OCI-LY3 (cell line): ENCODE measurements around the gene PARP8.
"Not testable (repeated sequence)": the region's sequence is repeated elsewhere in the genome, so short reads cannot be mapped to it uniquely, and the experiment has no call there.

Source experiments
- H2AFZ ChIP-seq: fragments of 200-600, 300-600 bp; shearing (Covaris generic); 2 replicates; pipeline ENCODE4 v1.6.0; 2014; ENCODE audit warnings: antibody characterized with exemption, low read depth, low read length
- H3K27ac ChIP-seq: fragments of 200-600, 300-600 bp; sonication (generic); 2 replicates; pipeline ENCODE4 v1.5.1; 2014; ENCODE audit warnings: mild to moderate bottlenecking, low read length, moderate library complexity, mixed read lengths
- H3K27me3 ChIP-seq: fragments of 200-600, 300-600 bp; sonication (generic); 2 replicates; pipeline ENCODE4 v1.6.1; 2014; ENCODE audit warnings: low read depth, low read length, mixed read lengths
- H3K36me3 ChIP-seq: fragments of 200-600, 300-600 bp; sonication (generic); replicated peaks from 2 replicates; pipeline ENCODE3; 2014; ENCODE audit warnings: low read depth, low read length, mixed read lengths
- H3K4me1 ChIP-seq: fragments of 300-600, 200-600 bp; sonication (generic); 2 replicates; pipeline ENCODE4 v1.6.1; 2014; ENCODE audit warnings: low read length, mixed read lengths
- H3K4me2 ChIP-seq: fragments of 200-600, 300-600 bp; sonication (generic); 2 replicates; pipeline ENCODE4 v1.6.1; 2014; ENCODE audit warnings: low read length, mixed read lengths
- H3K4me3 ChIP-seq: fragments of 300-600, 200-600 bp; sonication (generic); 2 replicates; pipeline ENCODE4 v1.5.1; 2014; ENCODE audit warnings: antibody characterized with exemption, mild to moderate bottlenecking, low read length, moderate library complexity
- H3K79me2 ChIP-seq: fragments of 300-600, 200-600 bp; shearing (Covaris generic); 2 replicates; pipeline ENCODE4 v1.6.1; 2014; ENCODE audit warnings: mild to moderate bottlenecking, low read length, mixed read lengths
- H3K9ac ChIP-seq: fragments of 300-600, 200-600 bp; shearing (Covaris generic); 2 replicates; pipeline ENCODE4 v1.6.0; 2014; ENCODE audit warnings: mild to moderate bottlenecking, low read length, moderate library complexity
- H3K9me3 ChIP-seq: fragments of 200-600, 300-600 bp; shearing (Covaris generic); 2 replicates; pipeline ENCODE4 v1.6.1; 2014; ENCODE audit warnings: low read length, mixed read lengths; ENCODE audit not compliant: insufficient read depth
- H4K20me1 ChIP-seq: fragments of 200-600, 300-600 bp; sonication (generic); 2 replicates; pipeline ENCODE4 v1.6.1; 2016; ENCODE audit warnings: low read length, mixed read lengths; ENCODE audit not compliant: insufficient read depth
- CTCF ChIP-seq: fragments of 200-600, 300-600 bp; sonication (generic); IDR thresholded peaks from 2 replicates; pipeline ENCODE4 v1.5.1; 2014; ENCODE audit warnings: antibody characterized with exemption, low read length, low read depth
- EZH2phosphoT487 ChIP-seq: fragments of 200-600 bp; shearing (Covaris generic); IDR thresholded peaks from 2 replicates; pipeline ENCODE4 v1.6.1; 2018; ENCODE audit warnings: antibody characterized with exemption, mixed run types, low read depth

The PARP8 gene

GRCh38 chr5:50666261-50667022 lies at the start of gene PARP8:
Gene PARP8, plus strand, starts transcription at chr5:50666637. Its CDS starts 459 bp downstream, at chr5:50667096.
- H3K4me2 ChIP-seq = peak within 1 kb of the TSS; percentile 68
- no peaks in the 10 kb centered on the region for H3K9me3 ChIP-seq
- peaks cover 26% of the 10 kb centered on the region for H3K79me2 ChIP-seq
- no peaks in the 10 kb centered on the region for H3K36me3 ChIP-seq
- peaks cover 13% of the 10 kb centered on the region; the same call in 1 of the 2 replicates for H3K4me1 ChIP-seq
- no peaks in the 10 kb centered on the region for H3K27me3 ChIP-seq
- H3K27ac ChIP-seq = peak within 1 kb of the TSS; percentile 80
- TF ChIP-seq EZH2phosphoT487 (no peak), CTCF (no peak)
- H3K9ac ChIP-seq = peak within 1 kb of the TSS; percentile 96
- peak within 1 kb of the TSS; percentile 99 for H3K4me3 ChIP-seq
- H2AFZ ChIP-seq = no peak within 1 kb of the TSS
- no peaks in the 10 kb centered on the region for H4K20me1 ChIP-seq

- H3K27ac ChIP-seq = no peak overlapping the region
- no peaks in the 10 kb centered on the region for H3K36me3 ChIP-seq
- H3K79me2 ChIP-seq = no peaks in the 10 kb centered on the region
- no peak overlapping the region for H2AFZ ChIP-seq
- H3K4me2 ChIP-seq = no peak overlapping the region
- no peak overlapping the region for H3K9ac ChIP-seq
- H3K4me3 ChIP-seq = no peak overlapping the region
- H3K27me3 ChIP-seq = no peaks in the 10 kb centered on the region
- no peaks in the 10 kb centered on the region for H4K20me1 ChIP-seq
- no peaks in the 10 kb centered on the region for H3K4me1 ChIP-seq
- H3K9me3 ChIP-seq = no peaks in the 10 kb centered on the region
- no peak for TF ChIP-seq CTCF
These were observed 42.8 kb upstream of the PARP8 start for GRCh38 chr5:50623666-50624065.

GRCh38 chr5:50634866-50635265 lies 31.6 kb upstream of the PARP8 start:
- not testable (repeated sequence) for H3K79me2 ChIP-seq, H3K36me3 ChIP-seq, H3K9ac ChIP-seq, H3K27me3 ChIP-seq, H3K4me3 ChIP-seq, H3K9me3 ChIP-seq, H3K27ac ChIP-seq, H4K20me1 ChIP-seq, H2AFZ ChIP-seq, H3K4me2 ChIP-seq, H3K4me1 ChIP-seq

- H3K27me3 ChIP-seq, H3K27ac ChIP-seq, H3K9me3 ChIP-seq, H2AFZ ChIP-seq, H3K4me3 ChIP-seq, H4K20me1 ChIP-seq, H3K36me3 ChIP-seq, H3K9ac ChIP-seq, H3K4me1 ChIP-seq, H3K79me2 ChIP-seq, H3K4me2 ChIP-seq: not testable (repeated sequence)
These were observed 28.9 kb upstream of the PARP8 start for GRCh38 chr5:50637576-50637975.

GRCh38 chr5:50646591-50646990 lies 19.8 kb upstream of the PARP8 start:
- Histone ChIP-seq H3K79me2 (no peaks in the 10 kb centered on the region), H3K36me3 (no peaks in the 10 kb centered on the region), H4K20me1 (no peaks in the 10 kb centered on the region), H3K4me2 (no peak overlapping the region), H3K9ac (no peak overlapping the region), H3K27me3 (no peaks in the 10 kb centered on the region), H3K4me1 (no peaks in the 10 kb centered on the region), H2AFZ (no peak overlapping the region), H3K4me3 (no peak overlapping the region), H3K9me3 (no peaks in the 10 kb centered on the region), H3K27ac (no peak overlapping the region)
- TF ChIP-seq EZH2phosphoT487 (no peak), CTCF (no peak)
